Liver (tissue), 9 donors: ENCODE results near the gene PTPRB. TPM values are rescaled to one million over a fixed set of nuclear protein-coding genes. Genes with fewer than 3 reads are reported as not detected.

ENCODE experiments used
- DNase-seq: peaks from one replicate; pipeline ENCODE4 v3.0.0-alpha.2; 2017; ENCODE audit warnings: low spot score
- H3K27ac ChIP-seq, 2 donors: one replicate each; pipeline ENCODE4 v1.7.0; 2013; ENCODE audit warnings: inconsistent platforms in 2 of 2, low read length in 2 of 2, control low read depth in 1 of 2, low read depth in 1 of 2, mild to moderate bottlenecking in 1 of 2
- H3K27me3 ChIP-seq, 4 donors: one replicate each; pipeline versions ENCODE4 v1.6.1 to v1.7.0; 2013; ENCODE audit warnings: low read length in 3 of 4, inconsistent platforms in 1 of 4, mild to moderate bottlenecking in 1 of 4, moderate library complexity in 1 of 4; ENCODE audit not compliant: control insufficient read depth in 4 of 4, insufficient read depth in 4 of 4
- H3K36me3 ChIP-seq, 4 donors: one replicate each; pipeline versions ENCODE4 v1.6.1 to v1.7.0; 2013; ENCODE audit warnings: low read length in 3 of 4, mild to moderate bottlenecking in 3 of 4, low read depth in 1 of 4, moderate library complexity in 1 of 4; ENCODE audit not compliant: control insufficient read depth in 4 of 4, insufficient read depth in 3 of 4
- H3K4me1 ChIP-seq, 4 donors: one replicate each; pipeline versions ENCODE4 v1.6.1 to v1.7.0; 2013; ENCODE audit warnings: low read length in 3 of 4, mild to moderate bottlenecking in 3 of 4, moderate library complexity in 1 of 4; ENCODE audit not compliant: control insufficient read depth in 4 of 4, insufficient read depth in 4 of 4
- H3K4me3 ChIP-seq, 3 donors: one replicate each; pipeline versions ENCODE4 v1.6.1 to v1.7.0; 2013; ENCODE audit warnings: low read length in 3 of 3, control low read depth in 1 of 3, low read depth in 1 of 3, mild to moderate bottlenecking in 1 of 3
- H3K9ac ChIP-seq, 2 donors: one replicate each; pipeline ENCODE4 v1.7.0; 2013; ENCODE audit warnings: low read length in 2 of 2, mild to moderate bottlenecking in 2 of 2, moderate library complexity in 2 of 2, control low read depth in 1 of 2, low read depth in 1 of 2
- H3K9me3 ChIP-seq, 4 donors: one replicate each; pipeline versions ENCODE4 v1.6.1 to v1.7.0; 2013; ENCODE audit warnings: low read length in 3 of 4; ENCODE audit not compliant: control insufficient read depth in 4 of 4
- ATF3 ChIP-seq: IDR thresholded peaks from 2 replicates; pipeline ENCODE4 v1.6.1; 2016; ENCODE audit warnings: antibody characterized with exemption
- CTCF ChIP-seq: fragments of 150-350 bp; IDR thresholded peaks from 2 replicates; pipeline ENCODE4 v1.5.1; 2017; ENCODE audit warnings: improper control_type of control experiment, low read depth, low read length; ENCODE audit not compliant: missing input control
- EGR1 ChIP-seq, 2 donors: IDR thresholded peaks; 2 replicates each; pipeline ENCODE4 v1.6.1; 2016 to 2018; ENCODE audit warnings: antibody characterized with exemption in 2 of 2, low read depth in 2 of 2
- FOXA1 ChIP-seq: IDR thresholded peaks from 2 replicates; pipeline ENCODE4 v1.6.1; 2016; ENCODE audit warnings: antibody characterized with exemption
- FOXA2 ChIP-seq: IDR thresholded peaks from 2 replicates; pipeline ENCODE4 v1.6.1; 2016; ENCODE audit warnings: antibody characterized with exemption
- GABPA ChIP-seq, 2 donors: IDR thresholded peaks in 1 of 2; conservative IDR thresholded peaks in 1 of 2; 2 replicates each; pipeline ENCODE4 v1.6.1; 2016; ENCODE audit warnings: antibody characterized with exemption in 2 of 2, mild to moderate bottlenecking in 1 of 2, moderate library complexity in 1 of 2
- HNF4A ChIP-seq, 2 donors: conservative IDR thresholded peaks; 2 replicates each; pipeline ENCODE4 v1.6.1; 2016; ENCODE audit warnings: antibody characterized with exemption in 2 of 2, mild to moderate bottlenecking in 2 of 2
- HNF4G ChIP-seq: IDR thresholded peaks from 2 replicates; pipeline ENCODE4 v1.6.1; 2016; ENCODE audit warnings: antibody characterized with exemption
- JUND ChIP-seq, 2 donors: IDR thresholded peaks; 2 replicates each; pipeline ENCODE4 v1.6.1; 2016; ENCODE audit warnings: antibody characterized with exemption in 2 of 2
- MAX ChIP-seq: IDR thresholded peaks from 2 replicates; pipeline ENCODE4 v1.6.1; 2016; ENCODE audit warnings: antibody characterized with exemption
- NR2F2 ChIP-seq: IDR thresholded peaks from 2 replicates; pipeline ENCODE4 v1.6.1; 2016; ENCODE audit warnings: antibody characterized with exemption
- RAD21 ChIP-seq, 2 donors: IDR thresholded peaks; 2 replicates each; pipeline ENCODE4 v1.6.1; 2016; ENCODE audit warnings: antibody characterized with exemption in 2 of 2, mild to moderate bottlenecking in 2 of 2
- REST ChIP-seq: IDR thresholded peaks from 2 replicates; pipeline ENCODE4 v1.6.1; 2016; ENCODE audit warnings: antibody characterized with exemption, mild to moderate bottlenecking
- RXRA ChIP-seq, 2 donors: IDR thresholded peaks; 2 replicates each; pipeline ENCODE4 v1.6.1; 2017 to 2018; ENCODE audit warnings: antibody characterized with exemption in 2 of 2, mild to moderate bottlenecking in 1 of 2
- SP1 ChIP-seq: IDR thresholded peaks from 2 replicates; pipeline ENCODE4 v1.6.1; 2018; ENCODE audit warnings: antibody characterized with exemption, mild to moderate bottlenecking
- TAF1 ChIP-seq: conservative IDR thresholded peaks from 2 replicates; pipeline ENCODE4 v1.6.1; 2016; ENCODE audit warnings: antibody characterized with exemption, mild to moderate bottlenecking
- YY1 ChIP-seq: IDR thresholded peaks from 2 replicates; pipeline ENCODE4 v1.6.1; 2016; ENCODE audit warnings: antibody characterized with exemption, mild to moderate bottlenecking
- ZBTB33 ChIP-seq: IDR thresholded peaks from 2 replicates; pipeline ENCODE4 v1.6.1; 2016; ENCODE audit warnings: antibody characterized with exemption
- WGBS: extraction: QIAGEN DNeasy Blood & Tissue Kit; methylation state at CpG from one replicate; pipeline ENCODE4 v1.1.7; 2013; 5-methylcytosine and 5-hydroxymethylcytosine counted together
- polyA plus RNA-seq, 2 donors: library from polyadenylated mRNA; stranded (reverse) in 1 of 2; unstranded in 1 of 2; fragments of 200-250 nt in 1 of 2; fragments of >200 nt in 1 of 2; fragmentation: Nextera tagmentation in 1 of 2; extraction: Ambion mirVana in 1 of 2; gene quantifications; one replicate each; pipeline versions ENCODE4 v1.2.1 to v1.2.3, GENCODE V29; 2013 to 2015
- total RNA-seq, 2 donors: library from RNA; depleted of rRNA; stranded (reverse); fragments of >200 nt; gene quantifications; one replicate each; pipeline ENCODE4 v1.2.3, GENCODE V29; 2014
- donor health status: healthy.
- donor health status: healthy.
- donor health status: healthy.
- donor health status: healthy.
- donor health status: healthy.

PTPRB gene
- total and polyA plus RNA-seq, 4 donors, result 6.3 to 64.9 (median 8.4) TPM

- Histone ChIP-seq H3K9ac (no peak overlapping the region), H3K27ac (no peak overlapping the region), H3K36me3 (no peaks in the 10 kb centered on the region), H3K9me3 (peaks cover 0 to 4% (median 1%) of the 10 kb centered on the region in 4 donors), H3K4me1 (no peaks in the 10 kb centered on the region), H3K27me3 (no peaks in the 10 kb centered on the region), H3K4me3 (no peak overlapping the region)
- DNase-seq, result no peak
- TF ChIP-seq SP1 (no peak), RXRA (IDR thresholded peaks at IDR 0.05) (no peak), MAX (no peak), EGR1 (IDR thresholded peaks at IDR 0.05; ENCODE audit: low read depth in 2 of 2) (no peak), FOXA1 (no peak), NR2F2 (no peak), HNF4G (no peak), RAD21 (IDR thresholded peaks at IDR 0.05) (no peak), CTCF (no peak), REST (no peak), ZBTB33 (no peak), GABPA (IDR thresholded peaks at IDR 0.05 in 1 of 2, conservative IDR thresholded peaks at IDR 0.05 in 1 of 2) (no peak), ATF3 (no peak), YY1 (no peak), JUND (IDR thresholded peaks at IDR 0.05) (no peak), TAF1 (no peak), FOXA2 (no peak), HNF4A (conservative IDR thresholded peaks at IDR 0.05) (no peak)
- 74% methylated on average over 3 of the region's 3 CpGs for WGBS
These were observed 46.7 kb upstream of the PTPRB start for GRCh38 chr12:70683976-70684375.

GRCh38 chr12:70671698-70672097 lies 34.5 kb upstream of the PTPRB start:
- H3K9me3 ChIP-seq, result no peaks in the 10 kb centered on the region
- H3K4me1 ChIP-seq, result no peaks in the 10 kb centered on the region
- H3K27ac ChIP-seq, result no peak overlapping the region
- 86% methylated on average over 5 of the region's 5 CpGs for WGBS
- no peak overlapping the region for H3K4me3 ChIP-seq
- no peaks in the 10 kb centered on the region for H3K36me3 ChIP-seq
- no peaks in the 10 kb centered on the region for H3K27me3 ChIP-seq
- no peak for DNase-seq
- no peak overlapping the region for H3K9ac ChIP-seq
- TF ChIP-seq JUND (IDR thresholded peaks at IDR 0.05), result no peak
- no peak for TF ChIP-seq NR2F2
- no peak for TF ChIP-seq ATF3
- no peak for TF ChIP-seq REST
- TF ChIP-seq FOXA1, result no peak
- no peak for TF ChIP-seq SP1
- no peak for TF ChIP-seq EGR1 (IDR thresholded peaks at IDR 0.05; ENCODE audit: low read depth in 2 of 2)
- TF ChIP-seq FOXA2, result no peak
- no peak for TF ChIP-seq MAX
- no peak for TF ChIP-seq RAD21 (IDR thresholded peaks at IDR 0.05)
- no peak for TF ChIP-seq GABPA (IDR thresholded peaks at IDR 0.05 in 1 of 2, conservative IDR thresholded peaks at IDR 0.05 in 1 of 2)
- no peak for TF ChIP-seq RXRA (IDR thresholded peaks at IDR 0.05)
- TF ChIP-seq YY1, result no peak
- no peak for TF ChIP-seq HNF4A (conservative IDR thresholded peaks at IDR 0.05)
- no peak for TF ChIP-seq HNF4G
